Inflammatory macrophage treated with lipopolysaccharide for 1 hour (primary cell): Measurements from ENCODE around the gene EIF4G1.
"Not testable (repeated sequence)": the region's sequence is repeated elsewhere in the genome, so short reads cannot be mapped to it uniquely, and the experiment has no call there.

Source experiments
- DNase-seq, 2 donors: peaks; one replicate each; pipeline ENCODE4 v3.0.0-alpha.2; 2020 to 2022

Gene EIF4G1

GRCh38 chr3:184335291-184335660, 20.9 kb downstream of the EIF4G1 start:
- DNase-seq, result no peak

- DNase-seq, result peak; percentile 48 to 89
Observed at GRCh38 chr3:184335661-184336546, 21.5 kb downstream of the EIF4G1 start.

- DNase-seq, result peak; percentile 52 to 58
Observed at GRCh38 chr3:184336547-184337398, 22.4 kb downstream of the EIF4G1 start.

- DNase-seq, result no peak
Observed at GRCh38 chr3:184337399-184337714, 23.0 kb downstream of the EIF4G1 start, which contains the start of gene FAM131A. TSS of gene FAM131A (plus strand) at chr3:184337600. CDS start at chr3:184337631, 31 bp downstream.

GRCh38 chr3:184337981-184338380, 23.6 kb downstream of the EIF4G1 start:
- no peak for DNase-seq

- DNase-seq, result peak; percentile 31 to 56
Observed at GRCh38 chr3:184338511-184338945, 24.1 kb downstream of the EIF4G1 start.

- no peak for DNase-seq
Observed at GRCh38 chr3:184339001-184339400, 24.6 kb downstream of the EIF4G1 start.

GRCh38 chr3:184339451-184340135, 25.2 kb downstream of the EIF4G1 start:
- DNase-seq, result not testable (repeated sequence)

GRCh38 chr3:184341925-184342324, 27.5 kb downstream of the EIF4G1 start:
- DNase-seq, result no peak

GRCh38 chr3:184343200-184343876, 28.9 kb downstream of the EIF4G1 start:
- DNase-seq, result no peak

- DNase-seq, result no peak
Observed at GRCh38 chr3:184344579-184345316, 30.3 kb downstream of the EIF4G1 start.

- peak; percentile 75 to 79 for DNase-seq
Observed at GRCh38 chr3:184345317-184346144, 31.1 kb downstream of the EIF4G1 start.

GRCh38 chr3:184346480-184347190, 32.2 kb downstream of the EIF4G1 start:
- no peak for DNase-seq

- DNase-seq, result no peak
Observed at GRCh38 chr3:184347321-184348056, 33.1 kb downstream of the EIF4G1 start.

GRCh38 chr3:184348057-184348382, 33.6 kb downstream of the EIF4G1 start:
- DNase-seq, result no peak

- no peak for DNase-seq
Observed at GRCh38 chr3:184349563-184350470, 35.4 kb downstream of the EIF4G1 start.

- DNase-seq, result no peak
Observed at GRCh38 chr3:184350618-184351017, 36.2 kb downstream of the EIF4G1 start.

GRCh38 chr3:184351511-184352148, 37.2 kb downstream of the EIF4G1 start:
- no peak for DNase-seq
